Putamen (tissue), 1 donor: ENCODE data around the gene CTNNA2.

Experiments
- DNase-seq: peaks from one replicate; pipeline ENCODE4 v3.0.0-alpha.2; 2016; ENCODE audit warnings: low spot score

Gene CTNNA2

DNA sequence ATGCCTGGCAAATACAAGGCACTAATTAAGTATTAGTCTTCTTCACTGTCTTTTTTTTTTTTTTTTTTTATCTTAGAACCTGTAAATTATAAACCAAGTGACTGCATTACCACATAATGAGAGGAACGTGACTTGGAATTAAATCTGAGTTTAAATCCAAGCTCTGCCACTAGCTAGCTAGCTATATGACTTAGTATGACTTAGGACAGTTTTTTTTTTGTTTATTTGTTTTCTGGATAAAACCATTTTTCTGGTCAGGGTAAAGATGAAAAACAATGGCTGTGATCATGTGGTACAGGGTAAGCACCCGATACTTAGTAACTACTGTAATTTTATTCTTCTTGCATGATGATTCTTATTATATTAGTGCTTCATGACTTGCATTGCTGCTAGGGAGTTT, 983.5 kb downstream of the CTNNA2 start:
- no peak for DNase-seq

DNA sequence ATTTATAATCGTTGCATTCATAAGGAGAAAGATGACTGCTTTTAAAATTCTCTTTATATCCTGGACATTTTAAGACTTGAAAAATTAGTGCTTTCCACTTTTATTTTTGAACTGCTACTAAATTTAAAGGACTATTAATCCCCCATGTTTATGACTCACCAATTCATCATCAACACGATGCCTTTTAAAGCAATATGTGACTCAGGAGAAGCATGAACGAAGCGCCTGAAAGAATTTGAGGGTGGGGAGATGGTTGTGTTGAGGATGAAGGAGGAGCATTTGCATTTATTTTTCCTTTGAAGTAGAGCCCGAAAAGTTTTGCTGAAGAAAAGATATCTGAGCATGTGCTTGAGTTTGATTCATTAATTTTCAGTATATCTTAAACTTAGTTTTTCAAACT, 983.9 kb downstream of the CTNNA2 start:
- peak; percentile 24 for DNase-seq

DNA sequence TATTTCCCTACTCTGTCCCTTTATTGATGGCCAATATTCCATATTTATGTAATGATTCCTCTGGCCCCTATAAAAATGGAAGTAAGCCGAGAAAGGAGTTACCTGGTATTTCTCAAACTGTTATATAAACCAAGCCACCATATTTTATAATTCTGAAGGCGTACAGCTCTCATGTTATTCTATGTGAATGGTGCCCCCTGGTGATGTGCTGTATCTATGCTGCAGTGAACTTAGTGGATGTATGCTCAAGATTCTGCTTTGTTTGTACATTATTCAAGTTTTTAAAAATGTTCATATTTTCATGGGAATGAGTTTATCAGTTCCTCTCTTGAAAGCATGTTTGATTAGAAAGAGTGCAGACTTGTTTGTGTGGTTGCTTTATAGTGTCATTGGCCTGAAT, 986.2 kb downstream of the CTNNA2 start:
- peak; percentile 77 for DNase-seq

DNA sequence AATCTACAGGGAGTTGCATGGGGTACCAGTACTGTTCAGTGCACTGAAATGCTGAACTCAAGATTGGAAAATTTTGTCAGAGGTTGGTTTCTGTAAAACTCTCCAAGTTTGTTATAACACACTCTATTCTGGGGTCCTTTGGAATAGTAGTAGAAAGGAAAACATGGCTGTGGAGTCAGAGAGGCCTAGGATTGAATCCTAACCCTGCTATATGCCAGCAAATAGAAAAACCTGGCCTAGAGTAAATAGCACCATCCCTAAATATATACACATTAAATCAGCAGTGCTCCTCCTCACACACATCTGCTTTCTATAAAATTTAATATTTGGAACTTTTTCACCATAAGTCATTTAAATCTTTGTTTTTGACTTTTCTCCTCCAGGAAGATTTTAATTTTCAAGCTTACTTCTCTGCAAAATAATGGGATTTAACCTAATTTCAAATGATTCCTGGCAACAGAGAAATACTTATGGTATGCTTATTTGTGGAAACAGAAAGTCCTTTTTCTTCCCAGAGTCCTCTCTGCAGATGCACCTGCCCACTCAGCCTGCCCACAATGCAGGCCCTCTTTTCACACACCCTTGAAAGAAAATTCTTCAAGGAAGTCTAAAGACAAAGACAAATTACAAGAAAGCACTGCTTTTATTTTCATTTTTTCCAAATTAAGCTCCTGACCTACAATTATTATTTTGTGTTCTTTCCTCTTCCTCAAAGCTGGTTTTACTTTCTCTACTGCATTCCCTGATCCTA, 989.2 kb downstream of the CTNNA2 start:
- no peak for DNase-seq

DNA sequence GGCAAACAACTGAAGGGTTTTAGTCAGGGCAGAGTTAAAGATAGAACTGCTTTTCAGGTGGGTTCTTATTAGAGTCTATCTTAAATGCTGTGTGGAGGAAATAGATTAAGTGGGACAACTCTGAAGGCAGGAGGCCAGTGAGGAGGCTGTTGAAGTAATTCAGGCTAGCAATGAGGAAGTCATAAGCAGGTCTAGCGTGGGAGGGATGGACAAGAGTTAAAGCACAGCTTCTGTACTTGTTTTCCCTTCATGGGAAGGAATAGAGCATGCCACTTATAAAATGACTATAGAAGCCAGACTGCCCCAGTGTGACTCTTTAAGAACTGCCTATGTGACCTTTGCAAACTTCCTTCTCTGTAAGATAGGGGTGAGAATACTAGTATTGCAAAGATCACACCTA, 993.7 kb downstream of the CTNNA2 start:
- DNase-seq: no peak

DNA sequence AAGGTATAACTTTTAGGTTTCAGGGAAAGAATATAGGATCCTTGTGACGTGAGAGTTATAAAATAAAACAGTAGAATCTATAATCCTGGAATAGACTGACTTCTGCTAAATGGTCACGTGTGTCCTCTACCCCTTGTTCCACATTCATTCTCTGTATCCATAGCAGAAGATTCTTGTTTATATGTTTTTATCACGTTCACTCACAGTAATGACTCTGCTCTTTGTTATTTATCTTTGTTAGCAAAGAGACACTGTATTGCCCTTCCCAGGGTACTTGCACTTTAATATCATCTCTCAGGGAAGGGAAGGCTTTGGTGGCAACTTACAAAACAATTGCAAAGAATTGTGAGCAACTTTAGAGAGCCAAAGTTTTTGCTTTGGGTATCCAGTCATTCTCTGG, 997.9 kb downstream of the CTNNA2 start:
- DNase-seq: no peak

DNA sequence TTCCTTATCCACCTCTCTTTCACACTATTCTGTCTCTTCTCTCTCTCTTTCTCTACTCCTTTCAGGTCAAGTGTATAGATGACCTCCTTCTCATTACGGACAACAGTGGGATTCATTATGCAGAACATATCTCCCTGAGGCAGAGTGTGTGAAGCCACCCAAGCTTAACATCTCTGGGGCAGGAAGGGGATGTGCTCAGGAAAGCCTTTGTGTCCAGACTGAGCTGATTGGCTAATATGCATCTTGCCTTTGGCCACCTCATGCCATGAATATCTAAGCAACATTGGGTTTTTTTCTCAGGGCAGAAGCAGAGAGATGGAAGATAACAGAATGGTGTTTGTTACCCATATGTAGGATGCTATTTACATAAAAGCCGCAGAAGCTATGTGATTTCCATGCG, 1003.1 kb downstream of the CTNNA2 start:
- no peak for DNase-seq

DNA sequence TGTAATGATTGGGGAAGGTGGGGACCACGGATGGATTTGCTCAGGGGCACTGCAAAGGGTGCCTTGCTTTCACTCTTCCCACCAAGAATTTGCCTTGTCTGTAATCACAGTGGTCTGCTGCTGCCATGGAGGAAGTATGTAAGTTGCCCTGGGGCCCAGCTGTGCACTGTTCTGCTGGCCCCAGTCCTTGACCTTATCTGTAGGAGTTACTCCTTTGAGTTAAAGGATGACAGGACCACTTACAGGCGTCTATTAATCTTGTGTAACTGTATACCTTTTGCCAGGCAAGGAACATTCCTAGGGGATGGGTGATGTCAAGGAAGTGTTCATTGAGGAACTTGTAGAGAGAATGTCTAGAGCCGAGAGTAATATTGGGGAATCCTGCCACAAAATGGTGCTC, 1004.5 kb downstream of the CTNNA2 start:
- DNase-seq: no peak

DNA sequence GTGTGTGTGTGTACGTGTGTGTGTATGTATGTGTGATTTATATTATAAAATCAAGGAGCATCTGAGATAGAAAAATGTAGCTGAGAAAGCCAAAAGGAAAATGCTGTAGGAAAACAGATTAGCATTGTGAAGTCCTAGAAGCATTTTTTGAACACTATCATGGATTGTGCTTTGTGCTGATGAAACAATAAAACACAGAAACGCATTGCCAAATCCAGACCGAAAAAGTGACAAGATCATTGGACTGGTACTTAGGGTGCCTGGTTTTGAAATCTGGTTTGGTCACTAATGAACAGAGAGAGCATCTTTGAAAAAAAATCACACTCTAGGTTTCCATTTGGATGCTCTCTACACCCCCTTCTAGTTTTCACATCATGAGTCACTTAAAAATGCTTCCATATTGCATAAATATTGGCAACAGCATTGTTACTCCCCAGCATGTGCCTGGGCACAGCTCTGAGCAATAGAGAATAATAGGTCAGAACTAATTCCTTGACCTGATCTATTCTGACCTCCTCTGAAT, 1006.3 kb downstream of the CTNNA2 start:
- no peak for DNase-seq

DNA sequence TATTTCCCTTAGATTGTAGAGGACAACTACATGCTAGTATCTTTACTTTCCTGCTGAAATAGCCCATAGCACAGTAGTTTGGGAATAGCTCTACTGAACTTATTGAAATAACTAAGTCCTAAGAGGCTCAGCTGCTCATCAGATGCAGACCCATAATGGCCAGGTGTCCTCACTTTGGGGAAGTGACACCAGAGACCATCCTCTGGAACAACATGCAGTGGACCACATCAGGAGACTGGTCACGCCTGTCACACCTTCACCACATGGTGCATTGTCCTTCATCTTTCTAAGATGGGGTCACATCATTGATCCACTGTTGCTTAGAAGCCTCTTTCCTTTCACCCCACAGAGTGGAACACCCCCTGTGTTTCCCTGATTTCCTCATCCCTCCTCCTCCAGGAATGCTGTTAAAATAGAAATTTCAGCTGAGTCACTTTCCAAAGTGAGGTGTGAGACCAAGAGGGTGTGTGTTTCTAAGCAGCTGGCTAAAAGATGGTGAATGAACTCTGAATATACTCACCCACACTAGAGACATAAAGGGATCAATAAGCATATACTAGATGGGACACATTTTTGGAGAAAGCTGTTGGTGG, 1006.9 kb downstream of the CTNNA2 start:
- DNase-seq: peak; percentile 38

DNA sequence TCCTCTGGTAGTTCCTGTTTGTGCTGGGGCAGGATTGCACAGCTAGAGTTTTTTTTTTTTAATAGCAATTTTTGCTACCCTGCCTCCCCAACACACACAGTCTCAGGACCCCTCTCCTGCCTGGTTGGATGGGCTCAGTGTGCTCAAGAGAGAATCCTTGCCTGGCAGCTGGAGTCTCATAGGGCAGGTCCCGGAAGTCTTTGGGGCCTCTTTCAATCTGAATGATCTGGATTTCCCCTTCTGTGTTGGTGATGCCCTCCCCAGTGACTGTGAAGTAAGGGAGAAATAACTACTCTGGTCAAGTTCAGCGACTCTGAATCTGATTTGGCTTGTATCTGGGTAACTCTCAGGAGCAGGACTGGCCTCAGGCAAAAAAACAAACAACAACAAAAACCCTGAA, 1012.3 kb downstream of the CTNNA2 start:
- no peak for DNase-seq

DNA sequence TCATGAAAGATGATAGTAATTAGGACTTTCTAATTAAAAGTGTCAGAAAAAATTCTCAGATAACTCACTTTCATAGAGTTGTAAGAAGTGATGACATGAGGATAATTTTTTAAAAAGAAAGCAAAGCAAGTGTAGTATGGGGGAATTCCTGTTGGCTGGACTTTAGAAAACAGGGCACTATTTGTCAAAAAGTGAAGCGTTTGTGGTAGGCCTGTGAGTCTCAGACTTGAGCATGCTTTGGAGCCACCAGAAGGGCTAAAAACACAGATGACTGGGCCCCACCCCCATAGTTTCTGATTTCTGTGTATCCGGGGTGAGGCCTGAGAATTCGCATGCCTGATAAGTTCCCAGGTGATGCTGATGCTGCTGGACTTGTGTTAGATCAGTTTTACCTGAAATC, 1014.3 kb downstream of the CTNNA2 start:
- no peak for DNase-seq

DNA sequence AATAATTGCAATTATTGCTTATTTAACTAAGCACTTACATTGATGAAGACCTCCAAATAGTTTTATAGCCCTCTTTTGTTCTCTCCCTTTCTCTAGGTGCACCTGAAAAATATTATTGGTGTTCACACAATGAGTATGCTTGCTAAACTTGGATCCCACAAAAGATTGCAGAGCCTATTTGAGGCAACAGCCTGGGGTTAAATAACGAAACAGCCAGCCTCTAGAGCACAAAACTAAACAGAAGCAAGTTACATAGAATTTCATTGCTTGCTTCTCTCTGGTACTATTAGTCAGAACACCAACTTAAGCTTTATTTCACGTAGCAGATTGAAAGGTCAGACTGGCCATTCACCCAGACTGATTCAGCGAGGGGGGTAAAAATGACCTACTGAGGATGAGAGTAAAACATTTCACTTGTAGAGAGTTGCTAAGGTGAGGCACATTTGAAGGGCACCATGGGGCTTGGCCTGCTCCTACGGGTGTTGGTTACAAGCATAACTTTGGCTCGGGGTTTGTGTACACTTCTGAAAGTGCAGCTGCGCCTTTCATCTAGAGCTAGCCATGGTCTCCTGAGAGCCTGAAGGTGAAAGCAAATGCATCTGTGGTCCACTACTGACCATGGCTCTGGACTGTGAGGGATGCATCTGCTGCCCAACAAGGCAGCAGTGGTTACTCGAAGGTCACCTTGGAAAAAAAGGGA, 1016.8 kb downstream of the CTNNA2 start:
- DNase-seq: no peak

DNA sequence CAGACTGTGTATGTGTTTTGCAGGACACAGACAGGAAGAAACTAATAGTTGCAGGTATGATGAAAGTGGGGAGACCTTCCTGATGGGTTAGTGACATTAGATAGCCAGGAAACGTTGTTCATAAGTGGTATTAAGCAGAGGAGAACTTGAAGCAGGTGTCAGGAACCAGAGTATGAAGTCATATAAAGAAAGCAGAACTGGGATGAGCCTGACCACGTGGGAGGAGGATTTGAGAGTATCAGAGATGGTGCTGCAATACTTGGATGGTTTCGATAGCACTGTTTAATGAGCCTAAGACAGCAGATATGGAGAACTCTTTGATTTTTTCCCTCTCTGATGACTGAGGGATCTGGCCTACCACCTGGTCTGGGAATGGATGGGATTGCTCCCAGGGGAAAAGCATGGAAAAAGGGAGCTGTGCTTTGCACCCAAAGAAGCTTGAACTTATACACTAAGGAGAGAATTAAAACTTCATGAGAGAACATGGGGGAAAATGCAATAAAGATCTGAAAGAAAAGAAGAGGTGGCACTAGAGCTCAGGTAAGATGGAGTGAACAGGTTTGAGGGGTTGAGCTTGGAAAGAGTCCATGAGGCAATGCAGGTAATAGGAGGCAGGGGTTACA, 1017.7 kb downstream of the CTNNA2 start:
- no peak for DNase-seq

DNA sequence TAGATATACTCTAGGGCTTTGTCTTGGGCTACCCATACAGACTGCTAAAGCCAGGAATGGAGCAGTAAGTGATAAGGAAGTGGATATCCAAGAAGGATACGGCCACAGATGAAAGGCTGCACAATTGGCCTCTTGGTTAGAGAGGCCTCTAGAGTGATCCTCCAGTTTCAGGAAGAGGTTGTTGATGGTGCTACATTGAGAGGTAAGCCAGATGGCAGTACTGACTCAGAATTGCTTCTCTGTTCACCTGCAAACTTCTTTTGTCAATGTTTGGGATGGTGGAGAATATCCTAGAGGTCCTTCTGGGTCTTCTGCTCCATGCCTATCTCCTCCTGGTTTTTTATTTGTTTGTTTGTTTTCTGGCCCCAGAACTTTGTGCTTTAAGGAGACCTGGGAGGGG, 1018.5 kb downstream of the CTNNA2 start:
- DNase-seq: no peak

DNA sequence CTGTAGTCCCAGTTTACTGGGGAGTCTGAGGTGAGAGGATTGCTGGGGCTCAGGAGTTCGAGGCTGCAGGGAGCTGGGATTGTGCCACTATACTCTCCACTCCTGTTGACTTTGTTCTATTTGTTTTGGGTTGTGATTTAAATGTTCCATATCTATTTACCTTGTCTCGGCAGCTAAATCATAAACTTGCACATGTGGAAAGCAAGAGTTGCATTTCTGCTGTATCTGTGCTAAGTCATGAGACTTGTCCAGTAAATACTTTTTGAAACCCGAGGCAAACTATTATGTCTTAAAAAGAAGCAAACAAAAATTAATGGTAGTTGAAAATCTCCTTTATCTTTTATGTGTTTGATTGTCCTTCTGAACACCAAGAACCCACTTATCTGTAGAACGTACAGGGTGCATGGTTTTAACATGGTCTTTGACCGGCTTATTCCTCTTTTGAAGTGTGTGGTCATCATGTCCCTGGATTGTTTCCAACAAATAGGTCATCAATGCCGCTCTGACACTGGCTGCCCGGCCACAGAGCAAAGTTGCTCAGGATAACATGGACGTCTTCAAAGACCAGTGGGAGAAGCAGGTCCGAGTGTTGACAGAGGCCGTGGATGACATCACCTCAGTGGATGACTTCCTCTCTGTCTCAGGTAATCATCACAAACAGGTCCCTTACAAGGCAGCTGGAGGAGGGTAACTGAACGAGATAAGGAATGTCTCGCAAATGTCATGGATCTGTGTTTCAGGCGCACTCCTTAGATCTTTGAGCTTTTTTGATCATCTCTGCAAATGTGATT, 1032.8 kb downstream of the CTNNA2 start:
- no peak for DNase-seq

DNA sequence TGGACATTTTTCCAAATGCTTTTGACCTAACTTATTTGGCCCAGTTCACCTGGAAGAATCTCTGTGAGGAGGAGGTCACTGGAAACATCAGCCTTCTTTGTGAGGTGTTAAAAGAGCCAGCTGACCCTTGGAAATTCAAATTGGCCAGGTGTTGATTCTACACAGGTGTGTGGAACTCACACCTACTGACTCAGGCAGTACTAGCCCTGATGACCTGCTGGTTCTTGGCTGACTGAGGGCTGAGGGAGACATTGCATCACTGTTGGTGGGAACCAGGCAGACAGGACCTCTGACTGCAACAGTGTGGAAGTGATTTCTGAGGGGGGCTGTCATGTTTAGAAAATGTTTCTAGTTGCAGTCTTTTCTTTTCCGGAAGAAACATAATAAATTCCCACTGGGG, 1033.9 kb downstream of the CTNNA2 start:
- no peak for DNase-seq

DNA sequence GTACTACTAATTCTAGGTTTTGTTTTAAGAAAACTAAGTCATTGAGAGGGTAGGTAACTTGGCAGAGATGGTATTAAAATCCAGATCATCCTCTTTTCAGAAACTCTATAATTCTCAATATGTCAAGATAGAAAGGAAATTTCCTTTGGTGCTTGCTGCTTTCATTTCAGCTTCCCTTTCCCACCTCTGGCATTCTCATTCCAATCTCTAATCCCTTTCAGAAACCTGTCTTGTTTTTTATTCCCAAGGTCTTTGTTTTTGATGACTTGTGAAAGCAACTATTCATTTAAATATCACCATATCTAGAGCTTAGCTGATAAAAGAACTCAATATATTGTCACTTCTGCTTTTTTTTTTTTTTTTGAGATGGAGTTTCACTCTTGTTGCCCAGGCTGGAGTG, 1034.5 kb downstream of the CTNNA2 start:
- DNase-seq: no peak

DNA sequence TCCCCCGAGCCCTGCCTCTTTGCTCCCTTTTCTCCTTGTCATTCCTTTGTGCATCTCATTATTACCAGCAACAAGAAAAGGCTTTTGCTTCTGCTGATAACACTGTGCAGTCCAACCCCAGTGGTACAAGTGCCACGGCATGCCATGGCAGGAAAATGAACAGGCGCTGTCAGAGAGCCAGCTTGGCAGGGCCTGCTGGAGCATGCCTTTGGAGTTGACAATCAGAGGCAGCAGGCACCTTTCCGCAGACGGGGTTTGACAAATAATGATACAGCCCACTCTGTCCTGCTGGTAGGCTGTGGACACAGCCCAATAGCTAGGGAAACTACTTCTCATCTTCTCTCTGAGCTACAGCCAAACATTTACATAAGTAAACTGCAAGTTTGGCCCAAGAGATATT, 1035.6 kb downstream of the CTNNA2 start:
- no peak for DNase-seq

DNA sequence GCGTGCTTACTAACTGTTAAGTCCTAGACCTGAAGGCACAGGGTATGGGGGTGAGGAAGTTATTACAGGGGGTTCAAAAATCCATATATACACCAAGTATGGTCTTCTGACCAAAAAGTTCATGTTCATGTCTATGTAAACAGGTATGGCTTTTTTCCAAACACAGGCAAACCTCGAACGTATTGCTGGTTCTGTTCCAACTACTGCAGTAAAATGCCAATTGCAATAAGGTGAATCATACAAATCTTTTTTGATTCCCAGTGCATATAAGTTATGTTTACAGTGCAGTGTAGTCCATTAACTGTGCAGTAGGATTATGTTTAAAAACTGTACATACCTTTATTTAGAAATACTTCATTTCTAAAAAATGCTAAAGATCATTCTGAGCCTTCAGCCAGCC, 1037.0 kb downstream of the CTNNA2 start:
- no peak for DNase-seq

DNA sequence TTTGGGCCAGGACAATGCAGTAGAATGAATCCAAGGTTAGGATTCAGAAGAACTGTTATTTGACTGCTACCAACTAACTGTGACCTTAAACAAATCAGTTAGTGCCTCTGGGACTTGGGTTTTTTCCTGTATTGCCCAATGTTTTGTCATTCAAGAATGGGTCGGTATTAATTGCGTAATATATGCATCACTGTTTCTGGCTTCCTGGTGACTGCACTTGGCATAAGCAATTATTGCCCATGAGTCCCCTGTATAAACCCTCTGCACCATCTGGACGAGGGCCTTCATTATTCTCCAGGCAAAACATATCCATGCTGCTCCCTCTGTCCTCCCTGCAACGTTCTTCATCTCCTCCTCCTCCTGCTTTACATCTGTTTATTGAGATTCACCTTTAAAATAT, 1047.5 kb downstream of the CTNNA2 start:
- no peak for DNase-seq

DNA sequence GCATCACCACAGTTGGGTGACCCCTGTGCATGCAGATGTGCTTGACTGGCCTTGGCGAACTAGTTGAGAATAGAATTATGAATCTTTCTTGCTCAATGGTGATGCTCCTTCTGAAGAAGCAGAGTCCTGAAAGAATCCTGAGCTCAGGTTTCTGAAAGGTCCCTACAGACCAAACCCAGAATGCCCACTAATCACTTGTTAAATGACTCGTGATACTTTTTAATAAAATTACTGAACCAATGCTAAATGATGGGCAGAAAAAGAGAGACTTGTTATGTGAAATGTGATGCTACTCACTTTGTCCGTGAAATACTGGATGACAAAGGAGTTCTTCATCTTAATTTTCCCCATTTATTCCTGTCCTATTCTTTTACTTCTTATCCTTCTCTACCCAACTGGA, 1055.2 kb downstream of the CTNNA2 start:
- no peak for DNase-seq
